Fibroblast of skin of right quadriceps (primary cell): Measurements from ENCODE around the gene STK24.
A peak's percentile ranks its signal among the peaks of the same experiment; 100 is the strongest.

ENCODE experiments used
- DNase-seq: peaks from one replicate; pipeline ENCODE4 v3.0.0-alpha.2; 2013

STK24 gene

DNA sequence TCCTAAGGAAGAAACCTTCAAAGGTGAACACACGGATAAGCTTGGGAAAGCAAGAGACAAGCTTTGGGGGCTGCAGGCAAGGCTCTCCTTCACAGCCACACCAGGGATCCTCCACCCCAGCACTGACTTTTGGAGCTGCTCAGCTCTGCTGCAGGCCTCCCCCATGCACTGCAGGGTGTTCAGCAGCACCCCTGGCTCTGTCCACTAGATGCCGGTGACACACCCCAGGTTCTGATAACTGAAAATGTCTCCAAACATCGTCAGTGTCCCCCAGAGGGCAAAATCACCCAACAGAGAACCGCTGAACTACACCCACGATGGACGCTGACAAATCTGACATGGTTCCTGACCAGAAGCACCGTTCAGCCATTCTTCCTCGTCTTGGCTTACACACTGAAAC is 90.5 kb downstream of the STK24 start:
- no peak for DNase-seq

DNA sequence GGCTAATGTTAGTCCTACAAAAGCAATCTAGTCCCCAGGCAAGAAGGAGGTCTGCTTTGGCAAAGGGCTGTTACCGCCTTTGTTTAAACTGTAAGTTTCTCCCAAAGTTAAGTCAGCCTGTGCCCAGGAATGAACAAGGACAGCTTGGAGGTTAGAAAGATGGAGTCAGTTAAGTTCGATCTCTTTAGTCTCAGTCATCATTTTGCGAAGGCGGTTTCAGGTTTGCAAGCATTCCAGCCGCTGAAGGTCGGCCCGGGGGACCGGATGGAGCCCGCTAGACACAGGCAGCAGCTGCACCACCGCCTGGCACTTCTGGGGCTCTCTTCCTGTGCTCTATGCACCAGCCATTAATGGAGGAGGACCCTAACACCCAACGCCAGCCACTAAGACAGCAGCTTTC is 91.3 kb downstream of the STK24 start:
- DNase-seq = no peak

DNA sequence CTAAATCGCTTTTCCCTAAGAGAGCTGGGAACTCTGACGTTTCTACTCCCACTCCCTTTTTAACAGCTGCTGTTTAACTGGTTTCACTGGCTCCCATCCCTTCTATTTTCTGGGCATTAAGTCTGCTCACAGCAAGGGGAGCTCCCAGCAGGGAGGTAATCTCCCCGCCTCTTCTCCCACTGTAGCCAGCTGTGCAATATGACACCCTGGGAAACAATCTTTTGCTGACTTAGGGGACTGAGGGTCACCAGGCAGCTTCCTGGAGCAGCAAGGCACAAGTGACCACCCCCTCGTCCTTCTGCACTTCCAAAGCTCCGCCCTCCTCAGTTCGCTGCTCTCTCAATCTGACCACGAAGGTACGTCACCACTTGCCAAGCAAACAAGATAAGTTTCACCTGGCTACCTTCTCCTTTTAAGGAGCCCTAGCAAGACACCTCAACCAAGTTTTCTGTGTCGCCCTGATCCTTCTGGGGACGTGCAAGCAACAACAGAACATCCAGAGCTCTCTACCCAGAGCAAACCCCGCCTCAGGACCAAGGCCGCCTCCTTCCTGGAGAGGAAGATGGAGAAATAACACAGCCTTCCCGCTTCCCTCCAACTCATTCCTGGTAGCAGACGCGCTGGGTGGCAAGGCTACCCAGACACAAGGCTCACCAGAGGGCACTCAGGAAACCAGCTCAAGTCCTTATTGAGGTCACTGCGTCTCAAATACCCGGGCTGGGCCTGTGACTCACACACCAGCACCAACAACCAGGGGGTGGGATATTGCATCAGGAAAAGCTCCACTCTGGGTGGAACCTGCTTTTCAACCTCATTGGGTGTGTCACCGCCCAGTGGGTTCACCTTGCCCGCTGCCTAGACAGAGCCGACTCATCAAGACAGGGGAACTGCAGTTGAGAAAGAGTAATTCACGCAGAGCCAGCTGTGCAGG is 92.4 kb downstream of the STK24 start:
- DNase-seq = peak; percentile 91

DNA sequence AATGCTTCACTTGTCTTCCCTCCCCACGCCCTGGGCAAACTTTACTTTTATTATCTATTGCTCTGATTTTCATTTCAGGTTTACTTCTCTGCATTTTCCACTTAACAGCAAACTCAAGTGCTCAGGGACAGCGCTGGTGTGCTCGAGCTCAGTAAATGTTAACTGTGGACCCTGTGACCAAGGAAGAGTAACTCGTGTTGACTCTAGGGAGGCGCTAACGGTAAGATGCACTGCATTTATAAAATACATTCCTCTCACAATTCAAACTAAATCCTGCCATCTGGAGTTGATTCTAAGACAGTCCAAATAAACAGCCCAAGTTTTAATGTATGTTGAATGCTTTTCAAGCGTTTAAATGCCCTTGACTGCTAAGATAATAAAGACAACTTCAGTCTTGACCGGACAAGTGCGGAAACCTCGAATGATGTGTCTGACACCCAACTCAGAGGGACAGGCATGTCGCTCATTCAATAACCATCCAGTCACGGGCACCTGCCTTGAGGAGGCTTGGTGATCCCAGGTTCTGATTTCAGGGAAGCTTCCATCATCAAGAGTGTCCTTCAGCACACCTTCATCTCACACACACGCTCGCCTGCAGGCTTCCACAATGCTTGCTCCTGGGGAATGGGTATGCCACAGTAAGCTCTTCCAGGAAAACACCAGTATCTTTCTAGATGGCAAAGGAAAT is 93.2 kb downstream of the STK24 start:
- peak; percentile 54 for DNase-seq

DNA sequence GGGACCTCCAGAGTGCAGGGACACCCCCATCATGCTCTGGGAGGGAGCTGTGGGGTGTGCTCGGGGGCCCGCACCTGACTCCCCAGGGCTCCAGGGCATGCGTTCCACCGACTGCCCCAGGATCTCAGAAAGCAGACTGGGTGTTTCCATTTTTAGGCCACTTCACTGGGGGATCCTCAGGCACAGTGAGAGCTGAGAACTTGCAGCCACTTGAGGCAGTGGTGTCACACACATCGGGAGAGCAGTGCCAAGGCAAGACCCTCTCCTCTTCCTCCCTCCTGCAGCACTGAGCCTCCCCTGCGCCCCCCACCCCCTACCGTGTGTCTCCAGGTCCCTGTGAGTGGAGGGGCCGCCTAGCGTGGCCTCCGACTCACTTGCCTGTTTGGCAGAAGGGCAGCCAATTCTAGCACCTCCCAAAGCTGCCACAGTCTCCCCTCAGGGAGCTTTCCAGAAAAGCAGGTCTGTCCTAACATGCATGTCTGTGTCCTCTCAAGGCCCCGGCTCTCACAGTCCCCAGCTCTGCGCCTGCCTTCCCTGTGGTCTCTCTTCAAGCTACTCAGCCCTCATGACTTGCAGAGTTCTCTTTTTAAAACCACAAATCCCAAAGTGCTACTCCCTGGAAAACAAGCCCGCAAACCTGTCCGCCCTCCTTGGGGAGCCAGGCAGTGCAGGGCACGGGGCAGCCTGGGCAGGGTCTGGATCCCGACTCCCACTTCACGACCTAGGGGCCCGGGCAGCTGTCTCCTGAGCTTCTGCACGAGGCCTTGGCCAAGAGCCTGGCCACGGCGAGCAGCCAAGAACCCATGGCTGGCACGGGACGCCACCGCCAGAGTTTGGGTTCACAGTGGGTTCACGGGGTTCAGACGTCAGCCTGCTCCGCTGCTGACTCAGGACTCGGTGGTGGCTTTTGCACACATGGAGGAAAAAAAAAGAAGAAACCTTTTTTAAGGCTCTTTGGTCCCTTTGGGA is 94.1 kb downstream of the STK24 start:
- DNase-seq = peak; percentile 37

DNA sequence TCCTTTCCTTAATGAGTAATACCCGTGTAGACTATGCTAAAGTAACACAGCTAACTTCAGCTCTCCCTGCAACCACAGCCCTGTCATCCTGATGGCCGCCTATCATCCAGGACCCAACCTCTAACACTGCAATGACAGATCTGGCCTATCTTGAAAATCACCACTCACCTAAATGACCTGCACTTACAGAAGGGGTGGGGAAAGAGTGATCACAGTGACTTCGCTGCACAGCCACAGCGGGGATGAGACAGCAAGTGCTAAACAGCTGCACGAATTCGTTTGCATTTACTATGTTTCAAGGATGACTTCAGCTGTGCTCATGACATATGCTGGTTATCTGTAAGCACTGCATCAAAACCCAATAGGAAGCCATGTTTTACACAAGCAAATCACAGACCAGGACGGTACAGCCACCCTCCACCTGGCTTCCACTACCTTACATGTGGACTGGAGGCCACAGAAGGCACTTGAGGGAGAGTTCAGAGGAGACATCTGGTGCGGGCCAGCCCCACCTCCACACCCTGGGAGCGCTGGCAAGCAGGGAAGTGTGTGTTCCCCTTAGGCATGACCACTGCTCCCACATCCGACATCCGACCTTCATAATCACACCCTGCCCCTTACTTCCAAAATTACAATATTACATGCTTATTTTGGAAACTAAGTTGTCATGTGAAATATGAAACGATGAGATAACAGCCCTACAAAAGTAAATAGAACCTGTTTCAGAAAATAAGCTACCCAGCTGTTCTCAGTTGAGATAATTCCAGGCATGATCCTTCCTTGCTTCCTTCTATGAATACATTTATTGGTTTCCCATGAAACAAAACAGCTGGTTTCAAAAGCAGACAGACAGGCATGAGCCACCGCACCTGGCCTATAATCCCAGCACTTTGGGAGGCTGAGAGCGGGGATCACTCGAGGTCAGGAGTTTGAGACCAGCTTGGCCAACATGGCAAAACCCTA is 95.7 kb downstream of the STK24 start:
- peak; percentile 25 for DNase-seq

DNA sequence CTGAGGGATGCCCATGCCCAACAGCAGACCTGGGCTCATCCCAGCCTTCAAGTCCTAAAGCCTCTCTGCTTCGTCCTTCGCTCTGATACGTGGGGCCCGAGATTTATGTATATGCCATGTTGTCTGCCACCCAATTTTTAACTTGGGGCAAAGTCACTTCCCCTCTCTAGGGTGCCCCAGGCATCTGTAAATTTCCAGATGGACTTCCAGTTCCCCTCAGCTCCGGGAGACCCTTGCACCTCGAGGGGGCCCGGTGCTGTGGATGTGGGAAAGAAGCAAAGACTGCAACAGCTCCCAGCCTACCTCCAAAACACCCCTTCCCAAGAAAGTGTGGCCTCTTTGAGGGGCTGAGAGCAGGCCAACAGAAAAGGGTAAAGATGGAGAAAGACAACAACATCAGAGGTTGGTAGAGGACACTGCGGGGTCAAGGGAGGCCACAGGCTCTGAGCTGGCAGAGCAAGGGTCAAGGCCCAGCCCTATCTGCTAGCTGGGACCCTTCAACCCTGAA is 97.4 kb downstream of the STK24 start:
- no peak for DNase-seq

DNA sequence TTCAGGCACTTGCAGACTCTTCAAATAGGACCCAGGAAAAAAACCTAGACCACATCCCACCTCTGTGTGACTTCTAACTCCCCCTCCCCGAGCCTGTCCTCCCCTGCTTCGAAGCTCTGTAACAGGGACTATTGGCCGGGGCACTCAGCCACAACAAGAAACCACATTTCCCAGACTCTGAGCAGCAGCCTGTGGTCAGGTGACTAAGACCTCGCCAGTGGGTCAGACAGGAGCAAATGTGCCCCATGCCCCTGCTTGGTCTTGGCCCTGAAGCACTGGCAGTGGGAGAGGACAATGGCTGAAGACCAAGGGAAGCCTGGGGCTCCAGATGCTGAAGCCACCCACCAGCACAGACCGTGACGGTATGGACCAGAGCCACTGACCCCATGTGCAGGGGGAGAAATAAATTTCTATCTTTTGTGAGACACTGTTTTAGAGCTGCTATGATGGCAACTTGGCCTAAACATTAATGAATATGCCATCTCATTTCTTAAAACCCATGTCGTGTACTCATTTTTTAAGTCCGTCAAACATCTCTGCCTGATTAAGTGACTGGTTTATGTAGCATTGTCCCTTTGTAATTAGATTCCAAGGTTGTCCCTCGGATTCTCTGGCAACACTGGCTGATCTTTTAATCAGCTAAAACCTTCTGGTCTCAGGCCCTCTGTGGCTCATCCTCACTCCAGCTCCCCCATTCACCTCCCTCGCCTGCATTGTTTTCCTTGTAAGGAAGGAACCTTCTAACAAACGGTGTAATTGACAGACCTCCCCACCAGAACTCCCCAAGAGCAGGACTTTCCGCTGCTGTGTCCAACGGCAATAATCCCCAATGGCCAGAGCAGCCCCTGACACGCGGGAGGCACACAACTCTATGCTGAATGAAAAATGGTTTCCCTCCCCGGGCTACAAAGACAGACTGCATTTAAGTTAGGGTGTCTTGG is 98.4 kb downstream of the STK24 start:
- DNase-seq = no peak

DNA sequence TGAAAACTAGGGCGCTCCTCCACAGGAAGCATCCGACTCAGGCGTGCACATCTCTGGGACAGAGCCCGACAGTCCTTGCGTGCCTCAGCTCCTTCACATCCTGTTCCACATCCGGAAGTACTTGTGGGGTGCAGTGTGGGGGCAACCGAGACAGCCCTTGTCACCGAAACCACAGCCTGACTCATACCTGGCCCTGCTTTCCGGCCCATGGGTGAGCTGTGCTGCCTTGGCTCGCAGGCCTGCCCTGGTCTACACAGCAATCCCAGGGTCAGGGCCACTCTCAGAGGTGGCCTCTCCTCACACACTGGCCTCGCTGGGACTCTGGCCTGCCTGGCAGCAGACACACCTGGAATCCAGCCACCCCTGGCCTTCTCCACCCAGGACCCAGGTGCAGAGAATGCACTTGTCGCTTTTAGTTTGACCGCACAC is 100.4 kb downstream of the STK24 start:
- peak; percentile 89 for DNase-seq

DNA sequence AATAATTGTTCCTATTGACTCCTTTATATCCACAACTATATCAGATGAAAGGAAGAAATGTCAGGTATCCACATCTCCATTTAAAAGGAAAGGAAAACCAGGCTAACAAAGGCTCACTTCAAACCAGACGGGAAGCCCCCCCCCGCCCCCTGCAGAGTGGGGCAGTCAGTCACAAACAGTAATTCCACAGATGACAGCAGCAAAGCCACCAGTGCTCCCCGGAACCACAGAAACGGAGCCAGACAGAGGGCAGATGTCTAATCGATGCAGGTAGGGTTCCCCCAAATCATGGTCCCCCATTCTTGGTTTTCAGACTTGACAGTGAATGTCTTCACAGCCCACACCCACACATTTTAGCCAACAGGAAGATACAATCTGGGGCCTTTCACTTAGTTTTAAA is 100.8 kb downstream of the STK24 start:
- DNase-seq = no peak

DNA sequence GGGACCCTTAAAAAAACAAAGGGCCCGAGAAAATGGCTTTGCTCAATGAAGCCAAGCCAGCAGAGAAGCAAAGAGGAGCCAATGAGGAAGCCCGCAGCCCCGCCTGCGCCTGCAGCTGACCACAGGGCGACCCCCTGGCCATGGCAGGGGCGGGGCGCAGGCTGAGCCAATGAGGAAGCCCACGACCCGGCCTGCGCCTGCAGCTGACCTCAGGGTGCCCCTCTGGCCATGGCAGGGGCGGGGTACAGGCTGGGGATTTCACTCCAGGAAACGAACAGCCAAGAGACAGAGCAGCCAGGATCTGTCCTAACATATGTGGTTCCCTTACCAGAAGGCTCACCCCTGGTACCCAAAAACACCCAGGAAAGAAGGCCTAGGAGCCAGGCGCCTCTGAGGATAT is 101.4 kb downstream of the STK24 start:
- no peak for DNase-seq

DNA sequence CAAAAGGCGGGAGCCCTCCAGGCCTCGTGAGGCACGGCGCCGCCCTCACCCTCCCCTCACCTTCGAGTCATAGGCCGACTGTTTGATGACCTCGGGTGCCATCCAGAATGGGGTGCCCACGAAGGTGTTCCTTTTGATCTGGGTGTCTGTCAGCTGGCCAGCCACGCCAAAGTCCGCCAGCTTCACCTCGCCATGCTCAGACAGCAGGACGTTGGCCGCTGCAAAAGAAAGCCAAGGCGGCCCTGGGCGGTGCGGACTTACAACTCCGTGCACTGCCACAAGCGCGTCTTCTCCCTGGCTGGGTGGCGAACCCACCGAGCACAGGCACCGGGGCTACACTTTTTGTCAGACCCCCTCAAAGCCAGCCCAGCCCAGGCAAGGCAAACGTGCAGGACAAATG is 102.1 kb downstream of the STK24 start:
- DNase-seq = no peak

DNA sequence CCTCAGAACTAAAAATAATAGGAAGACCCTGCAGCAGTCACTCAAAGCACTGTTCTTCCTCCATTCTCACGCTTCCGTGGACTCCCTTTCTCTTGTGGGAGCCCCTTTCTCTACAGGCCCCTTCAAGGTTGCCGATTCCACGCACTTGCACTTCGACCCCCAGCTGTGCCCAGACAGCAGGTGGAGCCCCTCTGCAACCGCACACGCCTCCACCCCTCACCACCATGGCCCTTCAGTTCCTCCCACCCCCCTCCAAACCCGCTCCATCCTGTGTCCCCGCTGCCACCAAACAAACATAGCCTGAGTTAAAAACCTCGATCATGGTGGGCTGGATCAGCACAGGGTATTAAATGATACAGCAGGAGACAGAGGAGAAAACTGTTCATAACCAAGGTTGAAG is 102.6 kb downstream of the STK24 start:
- no peak for DNase-seq

DNA sequence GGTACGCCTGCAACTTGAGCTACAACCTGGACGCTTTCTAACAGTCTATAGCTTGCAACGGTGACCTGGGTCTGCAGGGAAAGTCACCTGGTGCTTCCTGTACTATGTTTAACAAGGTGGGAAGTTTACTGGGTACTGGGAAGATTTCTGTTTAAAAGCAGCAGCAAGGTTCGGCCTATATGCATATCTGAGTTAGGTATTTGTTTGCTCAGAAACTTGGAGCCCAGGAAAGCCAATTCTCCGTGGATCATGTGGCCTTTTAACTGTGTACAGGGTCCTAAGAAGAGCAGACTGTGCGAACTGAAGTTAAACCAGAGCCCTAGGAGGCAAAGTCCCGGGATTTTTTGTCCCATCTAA is 103.1 kb downstream of the STK24 start:
- no peak for DNase-seq

DNA sequence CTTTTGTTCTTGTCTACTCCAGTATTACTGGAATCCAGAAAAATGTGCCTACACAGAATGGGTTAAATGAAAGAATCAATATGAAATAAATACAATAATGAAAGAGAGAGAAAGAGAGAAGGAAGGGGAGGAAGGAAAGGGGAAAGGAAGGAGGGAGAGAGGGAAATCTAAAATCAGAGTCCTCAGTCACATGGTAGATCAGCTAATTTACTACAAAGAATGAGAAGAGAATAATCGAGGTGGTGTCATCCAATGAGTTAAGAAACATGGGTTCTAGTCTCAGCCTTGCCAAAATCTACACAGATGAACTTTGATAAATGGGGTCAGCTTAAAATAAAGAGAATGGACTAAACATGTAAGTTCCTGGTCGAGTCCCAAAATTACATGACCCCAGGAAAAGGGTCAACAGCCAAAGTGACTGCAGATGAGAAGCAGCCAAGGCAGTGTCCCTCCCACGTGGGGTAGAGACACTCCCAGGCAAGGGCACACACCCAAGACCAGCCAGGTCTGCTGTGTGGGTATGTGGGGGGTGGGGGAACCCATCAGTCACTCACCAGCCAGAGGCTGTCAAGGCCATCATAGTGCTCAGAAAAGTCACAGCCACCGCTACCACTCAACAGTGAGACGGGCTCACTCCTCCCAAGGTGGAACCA is 103.6 kb downstream of the STK24 start:
- DNase-seq = no peak

DNA sequence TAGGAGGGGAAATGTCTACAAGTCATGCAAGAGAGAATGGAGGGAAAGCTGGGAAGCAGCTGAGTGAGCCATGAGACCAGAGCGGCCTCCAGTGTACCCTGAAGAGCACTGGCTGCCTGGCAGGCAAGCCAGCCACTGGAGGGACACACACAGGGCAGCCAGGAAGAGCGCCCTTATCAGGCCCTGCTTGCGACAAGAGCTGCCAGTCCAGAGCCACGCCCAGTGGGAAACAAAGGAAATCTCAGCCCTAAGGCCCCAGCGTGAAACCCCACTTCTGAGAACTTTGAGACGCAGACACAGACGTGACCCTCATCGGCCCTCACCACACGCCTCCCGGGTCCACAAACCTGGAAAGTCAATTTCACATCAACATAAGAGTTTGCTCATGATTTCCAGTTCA is 105.0 kb downstream of the STK24 start:
- DNase-seq = no peak

DNA sequence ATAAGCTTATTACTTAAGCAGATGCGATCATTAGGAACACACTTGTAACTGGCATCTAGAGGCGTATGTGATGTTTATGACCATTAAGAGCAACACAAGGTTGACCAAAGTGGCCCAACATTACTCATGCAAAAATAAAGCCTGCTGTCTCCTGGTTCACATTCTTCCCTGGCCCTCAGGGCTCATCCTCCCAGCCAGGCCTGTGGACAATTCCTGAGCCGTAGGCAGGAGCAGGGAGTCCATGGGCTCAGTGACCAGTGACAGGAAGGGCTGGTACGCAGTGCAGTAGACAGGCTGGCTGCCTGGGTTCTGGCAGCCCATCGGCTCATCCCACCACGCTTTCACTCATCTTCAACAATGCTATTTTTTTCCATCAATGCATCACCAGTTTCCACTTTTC is 106.0 kb downstream of the STK24 start:
- no peak for DNase-seq

DNA sequence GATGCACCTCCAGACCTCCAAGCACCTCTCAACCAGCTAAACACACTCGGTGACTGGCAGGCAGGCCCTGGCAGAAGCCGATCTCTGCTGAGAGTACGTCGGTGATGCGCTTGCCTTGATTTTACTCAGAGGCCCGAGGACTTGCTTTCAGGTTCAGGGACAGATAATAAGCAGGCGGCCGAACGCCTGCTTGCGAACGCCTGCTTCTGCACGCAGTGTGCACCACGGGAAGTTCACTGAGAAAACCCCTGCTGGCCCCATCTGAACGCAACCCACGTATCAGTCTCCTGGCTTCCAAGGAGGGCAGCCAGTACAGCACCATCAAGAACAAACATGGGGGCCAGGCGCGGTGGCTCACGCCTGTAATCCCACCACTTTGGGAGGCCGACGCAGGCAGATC is 108.0 kb downstream of the STK24 start:
- no peak for DNase-seq

DNA sequence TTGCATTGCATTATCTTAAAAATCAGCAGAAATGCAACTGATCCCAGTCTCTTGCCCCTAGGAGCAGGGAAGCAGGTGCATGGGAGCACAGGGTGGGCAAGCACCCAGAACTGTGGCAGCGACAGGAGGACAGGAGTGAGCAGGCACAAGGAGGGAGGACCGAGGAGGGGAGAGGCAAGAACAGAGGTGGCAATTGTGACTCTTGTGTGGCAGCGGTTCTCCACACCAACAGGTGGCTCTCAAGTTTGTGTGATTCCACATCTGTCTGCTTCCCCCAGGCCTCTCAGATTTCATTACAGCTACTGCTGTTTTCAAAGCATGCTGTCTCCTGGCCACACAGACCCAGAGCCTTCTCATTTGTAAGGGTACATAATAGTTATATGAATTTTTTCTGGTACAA is 108.5 kb downstream of the STK24 start:
- DNase-seq = no peak
